HL-60 (cell line): ENCODE data around the gene COL5A3.
"Not testable (repeated sequence)": the region's sequence is repeated elsewhere in the genome, so short reads cannot be mapped to it uniquely, and the experiment has no call there.

ENCODE experiments used
- POLR2AphosphoS5 ChIP-seq: IDR thresholded peaks from 2 replicates; pipeline ENCODE4 v1.6.1; 2012; ENCODE audit warnings: low read depth
- TF ChIP-seq, protein P1 (sequence below): IDR thresholded peaks from 2 replicates; pipeline ENCODE4 v1.6.1; 2012; ENCODE audit warnings: low read depth; ENCODE audit not compliant: insufficient replicate concordance
- TF ChIP-seq, protein P2 (sequence below): IDR thresholded peaks from one replicate; pipeline ENCODE4 v1.5.1; 2011; ENCODE audit warnings: low read length, control low read depth, inconsistent platforms; ENCODE audit not compliant: insufficient read depth

DNA sequence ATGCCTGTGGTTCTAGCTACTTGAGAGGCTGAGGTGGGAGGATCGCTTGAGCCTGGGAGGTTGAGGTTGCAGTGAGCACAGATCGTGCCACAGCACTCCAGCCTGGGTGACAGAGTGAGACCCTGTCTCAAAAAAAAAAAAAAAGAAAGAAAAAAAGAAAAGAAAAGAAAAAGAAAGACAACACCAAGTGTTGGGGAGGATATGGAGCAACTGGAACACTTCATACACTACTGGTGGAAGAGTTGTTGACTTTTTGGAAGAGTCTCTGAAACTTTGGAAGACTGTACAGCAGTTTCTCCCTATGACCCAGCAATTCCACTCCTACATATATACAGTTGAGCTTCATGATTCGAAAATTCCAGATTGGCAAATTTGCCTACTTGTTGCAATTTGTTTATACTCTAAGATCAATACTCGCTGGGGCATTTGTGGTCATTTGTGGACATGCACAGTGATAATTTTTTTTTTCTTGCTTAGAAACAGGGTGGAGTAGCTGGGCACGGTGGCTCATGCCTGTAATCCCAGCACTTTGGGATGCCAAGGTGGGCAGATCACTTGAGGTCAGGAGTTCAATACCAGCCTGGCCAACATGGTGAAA, 87.4 kb downstream of the COL5A3 start:
- TF ChIP-seq, protein P1, sequence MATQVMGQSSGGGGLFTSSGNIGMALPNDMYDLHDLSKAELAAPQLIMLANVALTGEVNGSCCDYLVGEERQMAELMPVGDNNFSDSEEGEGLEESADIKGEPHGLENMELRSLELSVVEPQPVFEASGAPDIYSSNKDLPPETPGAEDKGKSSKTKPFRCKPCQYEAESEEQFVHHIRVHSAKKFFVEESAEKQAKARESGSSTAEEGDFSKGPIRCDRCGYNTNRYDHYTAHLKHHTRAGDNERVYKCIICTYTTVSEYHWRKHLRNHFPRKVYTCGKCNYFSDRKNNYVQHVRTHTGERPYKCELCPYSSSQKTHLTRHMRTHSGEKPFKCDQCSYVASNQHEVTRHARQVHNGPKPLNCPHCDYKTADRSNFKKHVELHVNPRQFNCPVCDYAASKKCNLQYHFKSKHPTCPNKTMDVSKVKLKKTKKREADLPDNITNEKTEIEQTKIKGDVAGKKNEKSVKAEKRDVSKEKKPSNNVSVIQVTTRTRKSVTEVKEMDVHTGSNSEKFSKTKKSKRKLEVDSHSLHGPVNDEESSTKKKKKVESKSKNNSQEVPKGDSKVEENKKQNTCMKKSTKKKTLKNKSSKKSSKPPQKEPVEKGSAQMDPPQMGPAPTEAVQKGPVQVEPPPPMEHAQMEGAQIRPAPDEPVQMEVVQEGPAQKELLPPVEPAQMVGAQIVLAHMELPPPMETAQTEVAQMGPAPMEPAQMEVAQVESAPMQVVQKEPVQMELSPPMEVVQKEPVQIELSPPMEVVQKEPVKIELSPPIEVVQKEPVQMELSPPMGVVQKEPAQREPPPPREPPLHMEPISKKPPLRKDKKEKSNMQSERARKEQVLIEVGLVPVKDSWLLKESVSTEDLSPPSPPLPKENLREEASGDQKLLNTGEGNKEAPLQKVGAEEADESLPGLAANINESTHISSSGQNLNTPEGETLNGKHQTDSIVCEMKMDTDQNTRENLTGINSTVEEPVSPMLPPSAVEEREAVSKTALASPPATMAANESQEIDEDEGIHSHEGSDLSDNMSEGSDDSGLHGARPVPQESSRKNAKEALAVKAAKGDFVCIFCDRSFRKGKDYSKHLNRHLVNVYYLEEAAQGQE, result not testable (repeated sequence)
- TF ChIP-seq, protein P2, sequence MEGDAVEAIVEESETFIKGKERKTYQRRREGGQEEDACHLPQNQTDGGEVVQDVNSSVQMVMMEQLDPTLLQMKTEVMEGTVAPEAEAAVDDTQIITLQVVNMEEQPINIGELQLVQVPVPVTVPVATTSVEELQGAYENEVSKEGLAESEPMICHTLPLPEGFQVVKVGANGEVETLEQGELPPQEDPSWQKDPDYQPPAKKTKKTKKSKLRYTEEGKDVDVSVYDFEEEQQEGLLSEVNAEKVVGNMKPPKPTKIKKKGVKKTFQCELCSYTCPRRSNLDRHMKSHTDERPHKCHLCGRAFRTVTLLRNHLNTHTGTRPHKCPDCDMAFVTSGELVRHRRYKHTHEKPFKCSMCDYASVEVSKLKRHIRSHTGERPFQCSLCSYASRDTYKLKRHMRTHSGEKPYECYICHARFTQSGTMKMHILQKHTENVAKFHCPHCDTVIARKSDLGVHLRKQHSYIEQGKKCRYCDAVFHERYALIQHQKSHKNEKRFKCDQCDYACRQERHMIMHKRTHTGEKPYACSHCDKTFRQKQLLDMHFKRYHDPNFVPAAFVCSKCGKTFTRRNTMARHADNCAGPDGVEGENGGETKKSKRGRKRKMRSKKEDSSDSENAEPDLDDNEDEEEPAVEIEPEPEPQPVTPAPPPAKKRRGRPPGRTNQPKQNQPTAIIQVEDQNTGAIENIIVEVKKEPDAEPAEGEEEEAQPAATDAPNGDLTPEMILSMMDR, result not testable (repeated sequence)
- not testable (repeated sequence) for TF ChIP-seq POLR2AphosphoS5
